GM21737 (cell line): ENCODE results near the gene UBAP1L.
"Not testable (repeated sequence)": the region's sequence is repeated elsewhere in the genome, so short reads cannot be mapped to it uniquely, and the experiment has no call there.

Source experiments
- ATAC-seq: cut with Tn5 transposase; IDR thresholded peaks from one replicate; pipeline ENCODE4 v1.9.1; 2021; ENCODE audit warnings: mild to moderate bottlenecking, moderate library complexity; ENCODE audit not compliant: unreplicated experiment

UBAP1L gene

GRCh38 chr15:65100442-65100841 lies 14.6 kb downstream of the UBAP1L start:
- no peak for ATAC-seq

GRCh38 chr15:65099801-65100200 lies 15.2 kb downstream of the UBAP1L start:
- not testable (repeated sequence) for ATAC-seq

GRCh38 chr15:65099336-65099735 lies 15.7 kb downstream of the UBAP1L start:
- ATAC-seq = no peak

GRCh38 chr15:65097651-65098263 lies 17.2 kb downstream of the UBAP1L start:
- ATAC-seq = no peak

- no peak for ATAC-seq
Observed at GRCh38 chr15:65096481-65097385, 18.3 kb downstream of the UBAP1L start.

- no peak for ATAC-seq
Observed at GRCh38 chr15:65095747-65096104, 19.3 kb downstream of the UBAP1L start.

GRCh38 chr15:65095011-65095746 lies 19.8 kb downstream of the UBAP1L start:
- no peak for ATAC-seq

- ATAC-seq = no peak
Observed at GRCh38 chr15:65094294-65094995, 20.6 kb downstream of the UBAP1L start.

- not testable (repeated sequence) for ATAC-seq
Observed at GRCh38 chr15:65093793-65094170, 21.2 kb downstream of the UBAP1L start.

- ATAC-seq = no peak
Observed at GRCh38 chr15:65092911-65093792, 21.8 kb downstream of the UBAP1L start.

- ATAC-seq = no peak
Observed at GRCh38 chr15:65091946-65092770, 22.8 kb downstream of the UBAP1L start.

- ATAC-seq = no peak
Observed at GRCh38 chr15:65089206-65089824, 25.7 kb downstream of the UBAP1L start.

- no peak for ATAC-seq
Observed at GRCh38 chr15:65088643-65089021, 26.4 kb downstream of the UBAP1L start.

GRCh38 chr15:65087873-65088642 lies 26.9 kb downstream of the UBAP1L start:
- ATAC-seq = no peak

GRCh38 chr15:65087411-65087810 lies 27.6 kb downstream of the UBAP1L start:
- ATAC-seq = no peak

- ATAC-seq = no peak
Observed at GRCh38 chr15:65086680-65087111, 28.3 kb downstream of the UBAP1L start.

- no peak for ATAC-seq
Observed at GRCh38 chr15:65085990-65086679, 28.9 kb downstream of the UBAP1L start.
